ENCODE measurements around the gene VWDE.
"Not testable (repeated sequence)": the region's sequence is repeated elsewhere in the genome, so short reads cannot be mapped to it uniquely, and the experiment has no call there.

VWDE gene
- long read RNA-seq, donor 1: 0 reads
- long read RNA-seq, donor 2, partial matches to known transcripts: 0 of 1 reads
- long read RNA-seq, donor 2, other reads (novel, unspliced or antisense): 0 of 1 reads
- long read RNA-seq, donor 3: 0 reads
- long read RNA-seq, donor 4: 0 reads
- long read RNA-seq, donor 5: 0 reads
- long read RNA-seq, donor 6: 0 reads
- long read RNA-seq, donor 7: 0 reads
- long read RNA-seq, donor 8: 0 reads

GRCh38 chr7:12403287-12404181 lies at the start of gene VWDE:
TSS of gene VWDE (minus strand) at chr7:12403865. CDS start at chr7:12403716, 149 bp downstream.
- peak; percentile 81 for DNase-seq

GRCh38 chr7:12453136-12453535 lies 49.5 kb upstream of the VWDE start:
- not testable (repeated sequence) for DNase-seq

GRCh38 chr7:12450615-12451014 lies 47.0 kb upstream of the VWDE start:
- no peak for DNase-seq

GRCh38 chr7:12444785-12445184 lies 41.1 kb upstream of the VWDE start:
- DNase-seq: no peak

GRCh38 chr7:12440229-12440628 lies 36.6 kb upstream of the VWDE start:
- DNase-seq: no peak

GRCh38 chr7:12436896-12437535 lies 33.4 kb upstream of the VWDE start:
- DNase-seq: no peak

- no peak for DNase-seq
Measured at GRCh38 chr7:12436126-12436525, 32.5 kb upstream of the VWDE start.

- DNase-seq: no peak
Measured at GRCh38 chr7:12434012-12434642, 30.5 kb upstream of the VWDE start.

GRCh38 chr7:12431886-12432556 lies 28.4 kb upstream of the VWDE start:
- DNase-seq: no peak

GRCh38 chr7:12425311-12425710 lies 21.6 kb upstream of the VWDE start:
- DNase-seq: no peak

GRCh38 chr7:12423997-12424745 lies 20.5 kb upstream of the VWDE start:
- DNase-seq: no peak

- no peak for DNase-seq
Measured at GRCh38 chr7:12423355-12423996, 19.8 kb upstream of the VWDE start.

- no peak for DNase-seq
Measured at GRCh38 chr7:12422554-12423320, 19.1 kb upstream of the VWDE start.

GRCh38 chr7:12418452-12418851 lies 14.8 kb upstream of the VWDE start:
- no peak for DNase-seq

GRCh38 chr7:12415072-12415471 lies 11.4 kb upstream of the VWDE start:
- no peak for DNase-seq

GRCh38 chr7:12412407-12412806 lies 8.7 kb upstream of the VWDE start:
- no peak for DNase-seq

GRCh38 chr7:12410523-12410922 lies 6.9 kb upstream of the VWDE start:
- DNase-seq: no peak

GRCh38 chr7:12409097-12409711 lies 5.5 kb upstream of the VWDE start:
- DNase-seq: no peak

GRCh38 chr7:12407652-12408051 lies 4.0 kb upstream of the VWDE start:
- not testable (repeated sequence) for DNase-seq

GRCh38 chr7:12402365-12402725 lies 1.3 kb downstream of the VWDE start:
- DNase-seq: no peak
